H1 (cell line): ENCODE results near the gene VSTM2B. TPM values are rescaled to one million over a fixed set of nuclear protein-coding genes. Genes with fewer than 3 reads are reported as not detected.

Experiments used
- CTCF ChIA-PET: fragments of 300-600 bp; sonication (Branson Sonifier 250); formaldehyde crosslinking; loops from one replicate; lab custom pipeline; 2021; ENCODE audit not compliant: partially characterized antibody; lab: Charles Lee
- POLR2A ChIA-PET: fragments of 300-600 bp; sonication (Branson Sonifier 250); formaldehyde crosslinking; loops from one replicate; lab custom pipeline; 2021; ENCODE audit warnings: inconsistent platforms; ENCODE audit not compliant: partially characterized antibody; lab: Charles Lee
- DNase-seq, 2 experiments: peaks; one replicate each; pipeline versions ENCODE4 v3.0.0 to v3.0.0-alpha.2; 2010 to 2022; ENCODE audit warnings: low spot score in 2 of 2, low read depth in 1 of 2, mixed read lengths in 1 of 2
- FAIRE-seq: peaks from 2 replicates; lab custom pipeline; 2011; peaks lifted over from hg19 to GRCh38; lab: Jason Lieb, UNC
- H2AFZ ChIP-seq: 2 replicates; pipeline ENCODE4 v1.8.1; 2012; ENCODE audit warnings: low read length, inconsistent platforms
- H2AK5ac ChIP-seq: 2 replicates; pipeline ENCODE4 v1.6.1; 2013; ENCODE audit warnings: low read depth, low read length
- H2BK120ac ChIP-seq: replicated peaks from 2 replicates; pipeline ENCODE3; 2013; ENCODE audit warnings: low read depth, low read length, inconsistent platforms
- H2BK12ac ChIP-seq: 2 replicates; pipeline ENCODE4 v1.6.1; 2013; ENCODE audit warnings: low read depth, low read length
- H2BK15ac ChIP-seq: 2 replicates; pipeline ENCODE4 v1.6.1; 2013; ENCODE audit warnings: low read length
- H2BK20ac ChIP-seq: 2 replicates; pipeline ENCODE4 v1.6.1; 2013; ENCODE audit warnings: low read length
- H2BK5ac ChIP-seq: 2 replicates; pipeline ENCODE4 v1.6.1; 2013; ENCODE audit warnings: low read depth, low read length
- H3K14ac ChIP-seq: 2 replicates; pipeline ENCODE4 v1.6.1; 2013; ENCODE audit warnings: inconsistent platforms; ENCODE audit not compliant: insufficient read length
- H3K18ac ChIP-seq: 2 replicates; pipeline ENCODE4 v1.6.1; 2013; ENCODE audit warnings: low read length; ENCODE audit errors: extremely low read depth
- H3K23ac ChIP-seq: 2 replicates; pipeline ENCODE4 v1.6.1; 2013; ENCODE audit warnings: inconsistent platforms; ENCODE audit not compliant: insufficient read length
- H3K23me2 ChIP-seq: 2 replicates; pipeline ENCODE4 v1.6.1; 2013; ENCODE audit warnings: low read depth, low read length
- H3K27ac ChIP-seq: 2 replicates; pipeline ENCODE4 v1.6.1; 2011; ENCODE audit warnings: low read depth, low read length, inconsistent platforms
- H3K27me3 ChIP-seq, 4 experiments: replicated peaks in 1 of 4; 1 replicate in 1 of 4; 2 replicates in 3 of 4; pipeline versions ENCODE4 v1.6.1 to v1.8.1; 2011 to 2013; ENCODE audit warnings: low read length in 3 of 4, mild to moderate bottlenecking in 3 of 4, inconsistent platforms in 2 of 4, mixed read lengths in 2 of 4, moderate library complexity in 1 of 4; ENCODE audit not compliant: control insufficient read depth in 3 of 4, insufficient read depth in 3 of 4; ENCODE audit errors: extremely low read depth in 1 of 4
- H3K36me3 ChIP-seq, 4 experiments: 2 replicates each; pipeline versions ENCODE4 v1.6.1 to v1.8.1; 2011 to 2013; ENCODE audit warnings: mild to moderate bottlenecking in 4 of 4, low read length in 3 of 4, moderate library complexity in 2 of 4, control low read depth in 1 of 4, inconsistent platforms in 1 of 4; ENCODE audit not compliant: insufficient read depth in 4 of 4, control insufficient read depth in 2 of 4
- H3K4ac ChIP-seq: replicated peaks from 2 replicates; pipeline ENCODE3; 2013; ENCODE audit warnings: low read length, low read depth, mixed read lengths, inconsistent platforms; ENCODE audit not compliant: insufficient read length
- H3K4me1 ChIP-seq, 4 experiments: replicated peaks in 1 of 4; 1 replicate in 1 of 4; 2 replicates in 3 of 4; pipeline versions ENCODE4 v1.6.1 to v1.8.1; 2011 to 2013; ENCODE audit warnings: low read length in 3 of 4, inconsistent platforms in 2 of 4, mixed read lengths in 1 of 4; ENCODE audit not compliant: insufficient read depth in 4 of 4, control insufficient read depth in 3 of 4
- H3K4me2 ChIP-seq, 2 experiments: 2 replicates each; pipeline versions ENCODE4 v1.6.1 to v1.8.1; 2011 to 2013; ENCODE audit warnings: low read depth in 2 of 2, low read length in 2 of 2, control low read depth in 1 of 2, inconsistent platforms in 1 of 2, mild to moderate bottlenecking in 1 of 2; ENCODE audit not compliant: insufficient read depth in 1 of 2
- H3K4me3 ChIP-seq, 4 experiments: fragments of 200-600, 300-600 bp in 1 of 4; sonication (generic), shearing (Covaris generic), sonication (Bioruptor Twin) in 1 of 4; 2 replicates each; pipeline versions ENCODE4 v1.5.1 to v1.8.1; 2011 to 2016; ENCODE audit warnings: low read length in 4 of 4, low read depth in 3 of 4, control low read depth in 2 of 4, inconsistent platforms in 2 of 4, mild to moderate bottlenecking in 2 of 4, mixed read lengths in 1 of 4, moderate library complexity in 1 of 4; ENCODE audit not compliant: insufficient read depth in 2 of 4; ENCODE audit errors: extremely low read depth in 1 of 4
- H3K56ac ChIP-seq: replicated peaks from 2 replicates; pipeline ENCODE3; 2013; ENCODE audit warnings: low read depth, mild to moderate bottlenecking, mixed read lengths, low read length, inconsistent platforms; ENCODE audit not compliant: insufficient read length
- H3K79me1 ChIP-seq: 2 replicates; pipeline ENCODE4 v1.6.1; 2013; ENCODE audit warnings: low read depth, low read length, control low read depth
- H3K79me2 ChIP-seq, 2 experiments: 2 replicates each; pipeline versions ENCODE4 v1.6.1 to v1.8.1; 2012 to 2013; ENCODE audit warnings: low read length in 2 of 2, mild to moderate bottlenecking in 2 of 2, inconsistent platforms in 1 of 2; ENCODE audit not compliant: insufficient read depth in 2 of 2, control insufficient read depth in 1 of 2
- H3K9ac ChIP-seq, 4 experiments: replicated peaks in 1 of 4; 1 replicate in 1 of 4; 2 replicates in 3 of 4; pipeline versions ENCODE4 v1.6.1 to v1.8.1; 2011 to 2013; ENCODE audit warnings: low read depth in 3 of 4, low read length in 3 of 4, control low read depth in 2 of 4, mild to moderate bottlenecking in 2 of 4, moderate library complexity in 2 of 4, inconsistent platforms in 1 of 4; ENCODE audit errors: extremely low read depth in 1 of 4
- H3K9me3 ChIP-seq, 2 experiments: 2 replicates each; pipeline versions ENCODE4 v1.6.1 to v1.8.1; 2012 to 2013; ENCODE audit warnings: mild to moderate bottlenecking in 2 of 2, moderate library complexity in 2 of 2, control low read depth in 1 of 2, inconsistent platforms in 1 of 2, low read depth in 1 of 2, low read length in 1 of 2, mixed read lengths in 1 of 2; ENCODE audit not compliant: insufficient read depth in 2 of 2
- H4K20me1 ChIP-seq, 2 experiments: replicated peaks in 1 of 2; 2 replicates each; pipeline versions ENCODE3 to v1.8.1; 2011 to 2013; ENCODE audit warnings: inconsistent platforms in 2 of 2, low read length in 2 of 2, mild to moderate bottlenecking in 1 of 2; ENCODE audit not compliant: insufficient read depth in 2 of 2, control insufficient read depth in 1 of 2
- H4K5ac ChIP-seq: 2 replicates; pipeline ENCODE4 v1.6.1; 2013; ENCODE audit warnings: low read length, low read depth, mixed read lengths, inconsistent platforms; ENCODE audit not compliant: insufficient read length
- H4K8ac ChIP-seq: 2 replicates; pipeline ENCODE4 v1.8.0; 2013; ENCODE audit warnings: mild to moderate bottlenecking, moderate library complexity, low read length, inconsistent platforms; ENCODE audit not compliant: insufficient read depth; ENCODE audit errors: extremely low read depth
- H4K91ac ChIP-seq: replicated peaks from 2 replicates; pipeline ENCODE3; 2013; ENCODE audit warnings: low read length, mixed read lengths, inconsistent platforms; ENCODE audit not compliant: insufficient read length
- CBX8 ChIP-seq: fragments of 300-800, 300-1000 bp; sonication (generic); IDR thresholded peaks from 2 replicates; pipeline ENCODE4 v1.7.1; 2016; ENCODE audit warnings: low read depth, low read length, borderline replicate concordance
- EGR1 ChIP-seq: IDR thresholded peaks from 2 replicates; pipeline ENCODE4 v1.6.1; 2011; ENCODE audit warnings: low read depth, low read length, borderline replicate concordance
- EZH2 ChIP-seq: fragments of 200-600 bp; sonication (generic); IDR thresholded peaks from 2 replicates; pipeline ENCODE4 v1.7.1; 2012; ENCODE audit warnings: low read depth, mild to moderate bottlenecking, moderate library complexity, low read length, inconsistent platforms; ENCODE audit not compliant: severe bottlenecking
- JUN ChIP-seq: IDR thresholded peaks from 2 replicates; pipeline ENCODE4 v1.6.1; 2011; ENCODE audit warnings: low read depth, mild to moderate bottlenecking, improper control_type of control experiment, low read length
- RNF2 ChIP-seq: fragments of 200-900, 300-1000 bp; sonication (generic); IDR thresholded peaks from 2 replicates; pipeline ENCODE4 v1.7.1; 2016; ENCODE audit warnings: borderline replicate concordance, low read depth, mild to moderate bottlenecking, antibody characterized with exemption, low read length; ENCODE audit not compliant: poor library complexity, severe bottlenecking; ENCODE audit errors: missing control alignments
- SIN3A ChIP-seq, 2 experiments: IDR thresholded peaks in 1 of 2; conservative IDR thresholded peaks in 1 of 2; 2 replicates each; pipeline ENCODE4 v1.6.1; 2011 to 2012; ENCODE audit warnings: low read length in 2 of 2, improper control_type of control experiment in 1 of 2, low read depth in 1 of 2, mild to moderate bottlenecking in 1 of 2
- SUZ12 ChIP-seq: fragments of 200-600 bp; sonication (generic); IDR thresholded peaks from 2 replicates; pipeline ENCODE4 v1.6.1; 2012; ENCODE audit warnings: mild to moderate bottlenecking, inconsistent platforms, low read length, moderate library complexity, mixed read lengths
- TBP ChIP-seq: IDR thresholded peaks from 2 replicates; pipeline ENCODE4 v1.6.1; 2011; ENCODE audit warnings: low read depth, low read length, improper control_type of control experiment
- TEAD4 ChIP-seq: IDR thresholded peaks from 2 replicates; pipeline ENCODE4 v1.6.1; 2012; ENCODE audit warnings: low read depth, low read length, inconsistent platforms, mixed read lengths
- ZNF274 ChIP-seq: IDR thresholded peaks from 2 replicates; pipeline ENCODE4 v1.7.0; 2012; ENCODE audit warnings: low read length, borderline replicate concordance; ENCODE audit errors: extremely low read depth
- WGBS, 2 experiments: shearing (Covaris generic) in 1 of 2; methylation state at CpG; one replicate each; pipeline versions ENCODE4 v1.1.6 to v1.1.7; 2013 to 2015; ENCODE audit warnings: low lambda C conversion rate in 2 of 2, mixed read lengths in 2 of 2, inconsistent platforms in 1 of 2, low coverage in 1 of 2, missing lambda C conversion rate in 1 of 2; ENCODE audit not compliant: insufficient replicate concordance in 2 of 2, insufficient coverage in 1 of 2, insufficient read length in 1 of 2; ENCODE audit errors: extremely low coverage in 1 of 2, missing lambda C conversion rate in 1 of 2; 5-methylcytosine and 5-hydroxymethylcytosine counted together
- polyA plus RNA-seq, 7 experiments: library from polyadenylated mRNA; depleted of rRNA in 3 of 7; stranded (reverse) in 5 of 7; unstranded in 2 of 7; fragments of >200 nt in 5 of 7; fragments of 200-250 nt in 2 of 7; gene quantifications; 1 replicate in 5 of 7; 2 replicates in 1 of 7; 4 replicates in 1 of 7; pipeline versions ENCODE4 v1.2.1 to v1.2.3, GENCODE V29; 2011 to 2013; ENCODE audit warnings: missing spikeins in 2 of 7, mixed read lengths in 2 of 7
- total RNA-seq: library from RNA; stranded (reverse); fragmentation: NEBNext Ultra II Directional; extraction: Animal tissue kit (Norgen Biotek cat#: 25700); gene quantifications from 2 replicates; pipeline ENCODE4 v1.2.1, GENCODE V29; 2021

Gene VSTM2B
- total and polyA plus RNA-seq, 2 of the 8 experiments (the other 6 are each of a cell fraction or from before 2014, with no cell fraction given), result 0.82 to 1.5 TPM

DNA sequence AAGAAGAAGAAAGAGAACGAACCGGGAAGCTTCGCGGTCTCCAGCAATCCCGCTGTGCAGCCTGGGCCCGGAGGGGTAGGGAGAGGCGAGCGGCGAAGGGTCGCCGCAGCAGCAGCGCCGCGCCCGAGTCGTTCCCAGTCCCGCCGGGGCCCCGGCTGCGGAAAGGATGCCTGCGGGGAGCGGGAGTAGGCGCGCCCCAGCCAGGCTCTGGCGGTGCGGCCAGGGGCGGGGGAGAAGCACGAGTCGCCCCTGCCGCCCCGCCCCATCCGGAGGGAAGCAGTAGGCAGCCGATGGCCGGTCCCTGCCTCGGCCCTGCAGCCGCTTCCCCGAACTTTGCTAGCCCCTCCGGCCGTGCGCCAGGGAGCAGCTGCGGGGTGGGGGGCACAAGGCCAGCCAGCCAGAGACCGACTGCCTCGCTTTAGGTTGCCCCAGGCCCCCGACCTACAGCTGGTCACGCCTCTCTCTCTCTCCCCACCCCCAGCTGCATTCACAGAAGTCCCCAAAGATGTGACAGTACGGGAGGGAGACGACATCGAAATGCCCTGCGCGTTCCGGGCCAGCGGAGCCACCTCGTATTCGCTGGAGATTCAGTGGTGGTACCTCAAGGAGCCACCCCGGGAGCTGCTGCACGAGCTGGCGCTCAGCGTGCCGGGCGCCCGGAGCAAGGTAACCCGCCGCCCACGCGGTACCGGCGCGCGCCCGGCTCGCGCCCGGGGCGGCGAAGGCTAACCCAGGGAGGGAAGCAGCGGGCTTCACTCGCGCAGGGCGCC is 1.1 kb downstream of the VSTM2B start:
- Histone ChIP-seq H2BK15ac (no peak overlapping the region), H2BK12ac (no peak overlapping the region), H2BK5ac (no peak overlapping the region), H2AK5ac (no peak overlapping the region), H3K9me3 (no peaks in the 10 kb centered on the region; a peak in 1 of 4 replicates), H4K5ac (no peak overlapping the region), H3K27me3 (peaks cover 51 to 91% (median 82%) of the 10 kb centered on the region in 4 experiments), H3K4ac (no peak overlapping the region), H3K14ac (no peak overlapping the region), H3K4me3 (peak overlapping the region; percentile 47 to 80 (median 52)), H3K23ac (no peak overlapping the region), H2BK20ac (no peak overlapping the region), H2AFZ (no peak overlapping the region), H3K27ac (no peak overlapping the region), H3K23me2 (peaks cover 41% of the 10 kb centered on the region), H4K91ac (no peak overlapping the region), H4K8ac (no peak overlapping the region), H3K4me2 (peak overlapping the region; percentile 79 to 88), H3K4me1 (peaks cover 6 to 45% (median 12%) of the 10 kb centered on the region in 4 experiments; a peak in 6 of 7 replicates), H2BK120ac (no peak overlapping the region), H3K79me1 (no peaks in the 10 kb centered on the region), H4K20me1 (peaks cover 3 to 11% of the 10 kb centered on the region in 2 experiments), H3K18ac (no peak overlapping the region; the same call in 1 of the 2 replicates), H3K36me3 (no peaks in the 10 kb centered on the region), H3K79me2 (no peaks in the 10 kb centered on the region), H3K9ac (no peak overlapping the region), H3K56ac (no peak overlapping the region)
- WGBS, 2 experiments, result 2% methylated on average over 58 of the region's 79 CpGs; no CpG with 5 or more reads in 1 of the 2 experiments
- DNase-seq (peak in 1 of 2 experiments; percentile 62), FAIRE-seq (no peak)
- ChIA-PET CTCF (interaction anchor here (0.7 to 5.6 kb wide), 15 partner anchors 12 to 266 kb away, joined by 3 to 42 read pairs (median 6); no protein-coding TSS in a partner anchor), POLR2A (no interaction called here)
- TF ChIP-seq RNF2 (peak; percentile 48), SUZ12 (peak; percentile 91), SIN3A (conservative IDR thresholded peaks at IDR 0.05 in 1 of 2, IDR thresholded peaks at IDR 0.05 in 1 of 2; ENCODE audit: low read depth in 1 of 2, low read length in 2 of 2) (no peak), CBX8 (no peak), EZH2 (peak; percentile 91), EGR1 (0 out of 2 replicates have a peak, but pooled peaks have one; percentile 27), JUN (no peak), TBP (no peak), ZNF274 (no peak), TEAD4 (no peak)
